Upper lobe of left lung (tissue), 4 donors: ENCODE results near the gene UNC5A.

Source experiments
- EP300 ChIP-seq, 4 donors: sonication (generic); formaldehyde crosslinking; IDR thresholded peaks; one replicate each; pipeline ENCODE4 v1.5.1; 2017; ENCODE audit warnings: antibody characterized with exemption in 4 of 4, control low read depth in 2 of 4
- POLR2A ChIP-seq, 4 donors: fragments of 450-650 bp; IDR thresholded peaks; one replicate each; pipeline ENCODE4 v1.5.1; 2016 to 2017; ENCODE audit warnings: antibody characterized with exemption in 4 of 4, mild to moderate bottlenecking in 2 of 4
- POLR2AphosphoS5 ChIP-seq, 2 donors: sonication (generic); formaldehyde crosslinking; IDR thresholded peaks; one replicate each; pipeline ENCODE4 v1.5.1; 2017; ENCODE audit warnings: antibody characterized with exemption in 2 of 2
- TF ChIP-seq, protein P1 (sequence below), 6 experiments: fragments of 450-650 bp in 4 of 6; fragments of 200-600 bp in 2 of 6; sonication (generic) in 2 of 6; IDR thresholded peaks; one replicate each; pipeline ENCODE4 v1.5.1; 2016 to 2019; ENCODE audit warnings: antibody characterized with exemption in 6 of 6

DNA sequence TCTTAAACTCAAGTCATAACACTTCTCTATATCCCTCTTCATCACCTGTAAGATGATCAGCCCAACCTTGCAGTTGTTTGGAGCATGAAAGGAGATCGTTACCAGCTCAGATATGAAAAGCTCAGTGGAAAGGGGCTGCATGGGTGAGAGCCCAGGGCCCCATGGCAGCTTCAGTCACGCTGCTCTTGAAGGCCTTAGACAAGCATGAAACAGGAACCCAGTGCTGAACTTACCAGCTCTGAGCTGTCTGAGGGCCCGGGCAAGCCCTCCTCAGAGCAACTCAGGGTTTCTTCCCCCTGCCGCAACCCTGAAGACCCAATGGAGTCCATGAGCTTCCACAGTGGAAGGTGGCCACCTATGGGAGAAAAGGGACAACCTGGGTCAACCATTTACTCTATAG lies 85.5 kb downstream of the UNC5A start:
- TF ChIP-seq, protein P1, sequence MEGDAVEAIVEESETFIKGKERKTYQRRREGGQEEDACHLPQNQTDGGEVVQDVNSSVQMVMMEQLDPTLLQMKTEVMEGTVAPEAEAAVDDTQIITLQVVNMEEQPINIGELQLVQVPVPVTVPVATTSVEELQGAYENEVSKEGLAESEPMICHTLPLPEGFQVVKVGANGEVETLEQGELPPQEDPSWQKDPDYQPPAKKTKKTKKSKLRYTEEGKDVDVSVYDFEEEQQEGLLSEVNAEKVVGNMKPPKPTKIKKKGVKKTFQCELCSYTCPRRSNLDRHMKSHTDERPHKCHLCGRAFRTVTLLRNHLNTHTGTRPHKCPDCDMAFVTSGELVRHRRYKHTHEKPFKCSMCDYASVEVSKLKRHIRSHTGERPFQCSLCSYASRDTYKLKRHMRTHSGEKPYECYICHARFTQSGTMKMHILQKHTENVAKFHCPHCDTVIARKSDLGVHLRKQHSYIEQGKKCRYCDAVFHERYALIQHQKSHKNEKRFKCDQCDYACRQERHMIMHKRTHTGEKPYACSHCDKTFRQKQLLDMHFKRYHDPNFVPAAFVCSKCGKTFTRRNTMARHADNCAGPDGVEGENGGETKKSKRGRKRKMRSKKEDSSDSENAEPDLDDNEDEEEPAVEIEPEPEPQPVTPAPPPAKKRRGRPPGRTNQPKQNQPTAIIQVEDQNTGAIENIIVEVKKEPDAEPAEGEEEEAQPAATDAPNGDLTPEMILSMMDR (IDR thresholded peaks at IDR 0.05): no peak
- no peak for TF ChIP-seq POLR2AphosphoS5 (IDR thresholded peaks at IDR 0.05)
- no peak for TF ChIP-seq POLR2A (IDR thresholded peaks at IDR 0.05)
- no peak for TF ChIP-seq EP300 (IDR thresholded peaks at IDR 0.05)
